HepG2 (cell line): ENCODE measurements around the gene TOMM20. TPM values are rescaled to one million over a fixed set of nuclear protein-coding genes. Genes with fewer than 3 reads are reported as not detected.
A peak's percentile ranks its signal among the peaks of the same experiment; 100 is the strongest.

Experiments used
- AKAP8 ChIP-seq: sonication (generic); formaldehyde crosslinking; IDR thresholded peaks from 2 replicates; pipeline ENCODE4 v1.5.1; 2020; ENCODE audit warnings: mild to moderate bottlenecking, missing genetic modification reagents
- ARID2 ChIP-seq: sonication (generic); formaldehyde crosslinking; IDR thresholded peaks from 2 replicates; pipeline ENCODE4 v1.8.1; 2022; ENCODE audit warnings: mild to moderate bottlenecking, missing genetic modification reagents, borderline replicate concordance
- ATF7 ChIP-seq, 2 experiments: fragments of 450-650 bp in 1 of 2; sonication (generic) in 1 of 2; formaldehyde crosslinking in 1 of 2; IDR thresholded peaks; 2 replicates each; pipeline versions ENCODE4 v1.4.0 to v1.6.1; 2016 to 2020; ENCODE audit warnings: antibody characterized with exemption in 1 of 2, mild to moderate bottlenecking in 1 of 2, missing genetic modification reagents in 1 of 2
- IRF2 ChIP-seq: IDR thresholded peaks from 2 replicates; pipeline ENCODE4 v1.6.1; 2018; ENCODE audit warnings: missing genetic modification reagents, missing compliant biosample characterization
- MED1 ChIP-seq: sonication (generic); formaldehyde crosslinking; IDR thresholded peaks from 2 replicates; pipeline ENCODE4 v1.4.0; 2020; ENCODE audit warnings: missing genetic modification reagents
- NFKBIZ ChIP-seq: IDR thresholded peaks from 2 replicates; pipeline ENCODE4 v1.6.1; 2018; ENCODE audit warnings: missing genetic modification reagents, missing compliant biosample characterization
- RORA ChIP-seq: sonication (generic); formaldehyde crosslinking; IDR thresholded peaks from 2 replicates; pipeline ENCODE4 v1.5.0; 2020; ENCODE audit warnings: mild to moderate bottlenecking, missing genetic modification reagents, moderate library complexity
- SETDB1 ChIP-seq: sonication (generic); formaldehyde crosslinking; IDR thresholded peaks from 2 replicates; pipeline ENCODE4 v1.5.1; 2020; ENCODE audit warnings: missing genetic modification reagents, mild to moderate bottlenecking, borderline replicate concordance
- SIX4 ChIP-seq: sonication (generic); formaldehyde crosslinking; IDR thresholded peaks from 2 replicates; pipeline ENCODE4 v1.4.0; 2020; ENCODE audit warnings: missing genetic modification reagents
- SOX6 ChIP-seq, 2 experiments: fragments of 450-650 bp in 1 of 2; sonication (generic) in 1 of 2; formaldehyde crosslinking in 1 of 2; IDR thresholded peaks; 2 replicates each; pipeline versions ENCODE4 v1.4.0 to v1.6.1; 2017 to 2020; ENCODE audit warnings: antibody characterized with exemption in 1 of 2, mild to moderate bottlenecking in 1 of 2, missing genetic modification reagents in 1 of 2
- THAP9 ChIP-seq: sonication (generic); formaldehyde crosslinking; IDR thresholded peaks from 2 replicates; pipeline ENCODE4; 2020; ENCODE audit warnings: missing genetic modification reagents, mild to moderate bottlenecking, borderline replicate concordance
- ZC3H13 ChIP-seq: sonication (generic); formaldehyde crosslinking; IDR thresholded peaks from 2 replicates; pipeline ENCODE4 v1.8.1; 2023; ENCODE audit warnings: mild to moderate bottlenecking, missing genetic modification reagents, moderate library complexity
- ZNF138 ChIP-seq: sonication (generic); formaldehyde crosslinking; IDR thresholded peaks from 2 replicates; pipeline ENCODE4 v1.5.0; 2020; ENCODE audit warnings: mild to moderate bottlenecking, low read depth, missing genetic modification reagents
- ZNF260 ChIP-seq: sonication (generic); formaldehyde crosslinking; IDR thresholded peaks from 2 replicates; pipeline ENCODE4 v1.4.0; 2020; ENCODE audit warnings: missing genetic modification reagents, low read depth, mild to moderate bottlenecking, borderline replicate concordance
- ZNF33B ChIP-seq: sonication (generic); formaldehyde crosslinking; IDR thresholded peaks from 2 replicates; pipeline ENCODE4 v1.5.1; 2020; ENCODE audit warnings: mild to moderate bottlenecking, missing genetic modification reagents
- ZNF652 ChIP-seq: IDR thresholded peaks from 2 replicates; pipeline ENCODE4 v1.6.1; 2016; ENCODE audit warnings: low read depth, borderline replicate concordance
- ZNF770 ChIP-seq: sonication (generic); formaldehyde crosslinking; IDR thresholded peaks from 2 replicates; pipeline ENCODE4 v1.5.0; 2020; ENCODE audit warnings: mild to moderate bottlenecking, missing genetic modification reagents
- ZSCAN25 ChIP-seq: sonication (generic); formaldehyde crosslinking; IDR thresholded peaks from 2 replicates; pipeline ENCODE4 v1.8.0; 2022; ENCODE audit warnings: mild to moderate bottlenecking, missing genetic modification reagents
- polyA plus RNA-seq, 8 experiments: library from polyadenylated mRNA; depleted of rRNA in 3 of 8; stranded (reverse) in 7 of 8; unstranded in 1 of 8; fragments of >200 nt; fragmentation: Illumina TruSeq in 4 of 8; extraction: Trizol in 4 of 8; gene quantifications; 2 replicates each; pipeline versions ENCODE4 v1.2.1 to v1.2.3, GENCODE V29; 2011 to 2016; ENCODE audit warnings: low read depth in 4 of 8, missing spikeins in 1 of 8, mixed read lengths in 1 of 8; ENCODE audit not compliant: insufficient read depth in 1 of 8
- total RNA-seq, 5 experiments: library from RNA; depleted of rRNA; stranded (reverse); fragments of >200 nt; fragmentation: Illumina TruSeq; extraction: Trizol; gene quantifications; 2 replicates each; pipeline ENCODE4 v1.2.3, GENCODE V29; 2016; ENCODE audit warnings: low read depth in 1 of 5
- TF ChIP-seq, protein P1 (sequence below): sonication (generic); formaldehyde crosslinking; IDR thresholded peaks from 2 replicates; pipeline ENCODE4 v1.4.0; 2020; ENCODE audit warnings: mild to moderate bottlenecking, missing genetic modification reagents
- TF ChIP-seq, protein P2 (sequence below): sonication (generic); formaldehyde crosslinking; IDR thresholded peaks from 2 replicates; pipeline ENCODE4 v1.4.0; 2020; ENCODE audit warnings: mild to moderate bottlenecking, missing genetic modification reagents

Gene TOMM20
- total and polyA plus RNA-seq, 2 of the 13 experiments (the other 11 are each of a cell fraction or from before 2014, with no cell fraction given), result 153 to 376 TPM

- TF ChIP-seq MED1 (peak; percentile 93), RORA (CRISPR knock-in tag) (0 out of 2 replicates have a peak, but pooled peaks have one; percentile 13), SOX6 (IDR thresholded peaks at IDR 0.05) (no peak), SOX6 (CRISPR knock-in tag; IDR thresholded peaks at IDR 0.05) (peak; percentile 71), ARID2 (CRISPR knock-in tag) (no peak), ATF7 (IDR thresholded peaks at IDR 0.05) (no peak), ATF7 (CRISPR knock-in tag; IDR thresholded peaks at IDR 0.05) (0 out of 2 replicates have a peak, but pooled peaks have one; percentile 51), ZNF652 (CRISPR knock-in tag) (0 out of 2 replicates have a peak, but pooled peaks have one; percentile 8), SETDB1 (CRISPR knock-in tag) (no peak), IRF2 (CRISPR knock-in tag) (peak; percentile 50), AKAP8 (CRISPR knock-in tag) (no peak), ZC3H13 (CRISPR knock-in tag) (no peak), THAP9 (no peak), SIX4 (CRISPR knock-in tag) (no peak), ZNF260 (CRISPR knock-in tag) (no peak), ZSCAN25 (CRISPR knock-in tag) (no peak), ZNF33B (peak; percentile 1; the same call in 1 of the 2 replicates), NFKBIZ (0 out of 2 replicates have a peak, but pooled peaks have one; percentile 19), ZNF770 (CRISPR knock-in tag) (peak; percentile 34; the same call in 1 of the 2 replicates), ZNF138 (CRISPR knock-in tag) (no peak)
- TF ChIP-seq, protein P1, sequence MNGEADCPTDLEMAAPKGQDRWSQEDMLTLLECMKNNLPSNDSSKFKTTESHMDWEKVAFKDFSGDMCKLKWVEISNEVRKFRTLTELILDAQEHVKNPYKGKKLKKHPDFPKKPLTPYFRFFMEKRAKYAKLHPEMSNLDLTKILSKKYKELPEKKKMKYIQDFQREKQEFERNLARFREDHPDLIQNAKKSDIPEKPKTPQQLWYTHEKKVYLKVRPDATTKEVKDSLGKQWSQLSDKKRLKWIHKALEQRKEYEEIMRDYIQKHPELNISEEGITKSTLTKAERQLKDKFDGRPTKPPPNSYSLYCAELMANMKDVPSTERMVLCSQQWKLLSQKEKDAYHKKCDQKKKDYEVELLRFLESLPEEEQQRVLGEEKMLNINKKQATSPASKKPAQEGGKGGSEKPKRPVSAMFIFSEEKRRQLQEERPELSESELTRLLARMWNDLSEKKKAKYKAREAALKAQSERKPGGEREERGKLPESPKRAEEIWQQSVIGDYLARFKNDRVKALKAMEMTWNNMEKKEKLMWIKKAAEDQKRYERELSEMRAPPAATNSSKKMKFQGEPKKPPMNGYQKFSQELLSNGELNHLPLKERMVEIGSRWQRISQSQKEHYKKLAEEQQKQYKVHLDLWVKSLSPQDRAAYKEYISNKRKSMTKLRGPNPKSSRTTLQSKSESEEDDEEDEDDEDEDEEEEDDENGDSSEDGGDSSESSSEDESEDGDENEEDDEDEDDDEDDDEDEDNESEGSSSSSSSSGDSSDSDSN (CRISPR knock-in tag), result peak; percentile 54
- TF ChIP-seq, protein P2, sequence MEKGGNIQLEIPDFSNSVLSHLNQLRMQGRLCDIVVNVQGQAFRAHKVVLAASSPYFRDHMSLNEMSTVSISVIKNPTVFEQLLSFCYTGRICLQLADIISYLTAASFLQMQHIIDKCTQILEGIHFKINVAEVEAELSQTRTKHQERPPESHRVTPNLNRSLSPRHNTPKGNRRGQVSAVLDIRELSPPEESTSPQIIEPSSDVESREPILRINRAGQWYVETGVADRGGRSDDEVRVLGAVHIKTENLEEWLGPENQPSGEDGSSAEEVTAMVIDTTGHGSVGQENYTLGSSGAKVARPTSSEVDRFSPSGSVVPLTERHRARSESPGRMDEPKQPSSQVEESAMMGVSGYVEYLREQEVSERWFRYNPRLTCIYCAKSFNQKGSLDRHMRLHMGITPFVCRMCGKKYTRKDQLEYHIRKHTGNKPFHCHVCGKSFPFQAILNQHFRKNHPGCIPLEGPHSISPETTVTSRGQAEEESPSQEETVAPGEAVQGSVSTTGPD, result no peak
Measured at GRCh38 chr1:235075048-235075776, 53.4 kb downstream of the TOMM20 start (continued).
